Natural killer cell (primary cell): ENCODE results near the gene IL17D. TPM values are rescaled to one million over a fixed set of nuclear protein-coding genes. Genes with fewer than 3 reads are reported as not detected.
"Not testable (repeated sequence)": the region's sequence is repeated elsewhere in the genome, so short reads cannot be mapped to it uniquely, and the experiment has no call there.

Experiments
- ATAC-seq, 3 donors: fragments of 150-1000 bp in 2 of 3; fragments of 200-7000 bp in 1 of 3; cut with Tn5 transposase; 1 replicate in 1 of 3; 2 replicates in 2 of 3; pipeline ENCODE4 v1.10.0; 2021; ENCODE audit warnings: mild to moderate bottlenecking in 2 of 3, moderate library complexity in 2 of 3
- DNase-seq, 2 donors: peaks; one replicate each; pipeline versions ENCODE4 v3.0.0 to v3.0.0-alpha.2; 2013 to 2021; ENCODE audit warnings: mixed read lengths in 1 of 2
- H3K27ac ChIP-seq: one replicate; pipeline ENCODE4 v1.5.1; 2013; ENCODE audit warnings: mild to moderate bottlenecking, low read length
- H3K27me3 ChIP-seq: one replicate; pipeline ENCODE4 v1.6.1; 2013; ENCODE audit warnings: low read length; ENCODE audit not compliant: control insufficient read depth, insufficient read depth
- H3K36me3 ChIP-seq: one replicate; pipeline ENCODE4 v1.6.1; 2013; ENCODE audit warnings: low read length; ENCODE audit not compliant: control insufficient read depth, insufficient read depth
- H3K4me1 ChIP-seq: one replicate; pipeline ENCODE4 v1.6.1; 2013; ENCODE audit warnings: low read length; ENCODE audit not compliant: control insufficient read depth, insufficient read depth
- H3K4me3 ChIP-seq: one replicate; pipeline ENCODE4 v1.5.1; 2013; ENCODE audit warnings: low read length
- H3K9me3 ChIP-seq: one replicate; pipeline ENCODE4 v1.6.1; 2013; ENCODE audit warnings: low read length; ENCODE audit not compliant: control insufficient read depth, insufficient read depth
- H3K27ac Mint-ChIP-seq, 2 donors: one replicate each; pipeline ENCODE4 v1.8.0; 2022; ENCODE audit warnings: mild to moderate bottlenecking in 2 of 2, mixed read lengths in 2 of 2, moderate library complexity in 1 of 2
- H3K27me3 Mint-ChIP-seq, 2 donors: one replicate each; pipeline ENCODE4 v1.8.0; 2022; ENCODE audit warnings: low read depth in 2 of 2, mixed read lengths in 2 of 2
- H3K36me3 Mint-ChIP-seq: one replicate; pipeline ENCODE4 v1.8.0; 2022; ENCODE audit warnings: mixed read lengths
- H3K4me1 Mint-ChIP-seq, 2 donors: one replicate each; pipeline ENCODE4 v1.8.0; 2022; ENCODE audit warnings: mixed read lengths in 2 of 2
- H3K4me3 Mint-ChIP-seq: one replicate; pipeline ENCODE4 v1.8.0; 2022; ENCODE audit warnings: mild to moderate bottlenecking, moderate library complexity, mixed read lengths
- H3K9me3 Mint-ChIP-seq, 2 donors: one replicate each; pipeline ENCODE4 v1.8.0; 2022; ENCODE audit warnings: mixed read lengths in 2 of 2
- WGBS: methylation state at CpG from one replicate; pipeline ENCODE4 v1.1.7; 2013; ENCODE audit warnings: missing lambda C conversion rate; ENCODE audit not compliant: insufficient coverage; 5-methylcytosine and 5-hydroxymethylcytosine counted together
- intact Hi-C: fragments of 100-400 bp; cut with micrococcal nuclease; formaldehyde crosslinking; loops from one replicate; pipeline ENCODE4 v1.14.2; 2022
- total RNA-seq, 4 donors: library from RNA; stranded (reverse); fragments of 120-200 nt in 1 of 4; gene quantifications; one replicate each; pipeline versions ENCODE4 v1.2.3 to v1.2.4, GENCODE V29; 2013 to 2022
- TF ChIP-seq, protein P1 (sequence below): fragments of 200-600 bp; IDR thresholded peaks from one replicate; pipeline ENCODE4 v1.8.0; 2022; ENCODE audit warnings: antibody characterized with exemption

Gene IL17D
- total RNA-seq, 3 donors from 2014 or later (not counting 1 experiment from before 2014, with no cell fraction given), result 0.14 to 0.33 (median 0.25) TPM

DNA sequence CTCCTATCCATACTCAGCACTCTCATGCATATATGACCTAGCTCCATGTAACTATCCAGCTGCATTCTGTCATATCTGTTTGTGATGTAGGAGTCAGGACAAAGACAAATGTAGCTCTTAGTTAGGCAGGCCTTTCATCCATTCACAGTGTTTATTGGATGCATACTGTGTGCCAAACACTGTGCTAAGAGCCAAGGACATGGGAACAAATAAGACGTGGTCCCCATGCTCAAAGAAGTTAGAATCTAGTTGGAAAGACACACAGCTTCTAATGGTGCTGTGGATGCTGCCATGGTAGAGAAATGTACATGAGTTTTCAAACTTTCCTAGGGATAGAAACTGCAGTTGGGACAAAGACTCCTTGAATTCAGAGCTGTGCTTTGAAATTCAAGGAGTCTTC is 31.7 kb upstream of the IL17D start:
- WGBS, result 96% methylated on average over 1 of the region's 1 CpG
- Histone ChIP-seq H3K27ac (no peak overlapping the region), H3K4me1 (peaks cover 26% of the 10 kb centered on the region), H3K27me3 (no peaks in the 10 kb centered on the region), H3K4me3 (no peak overlapping the region), H3K9me3 (no peaks in the 10 kb centered on the region), H3K36me3 (peaks cover 2% of the 10 kb centered on the region)
- TF ChIP-seq, protein P1, sequence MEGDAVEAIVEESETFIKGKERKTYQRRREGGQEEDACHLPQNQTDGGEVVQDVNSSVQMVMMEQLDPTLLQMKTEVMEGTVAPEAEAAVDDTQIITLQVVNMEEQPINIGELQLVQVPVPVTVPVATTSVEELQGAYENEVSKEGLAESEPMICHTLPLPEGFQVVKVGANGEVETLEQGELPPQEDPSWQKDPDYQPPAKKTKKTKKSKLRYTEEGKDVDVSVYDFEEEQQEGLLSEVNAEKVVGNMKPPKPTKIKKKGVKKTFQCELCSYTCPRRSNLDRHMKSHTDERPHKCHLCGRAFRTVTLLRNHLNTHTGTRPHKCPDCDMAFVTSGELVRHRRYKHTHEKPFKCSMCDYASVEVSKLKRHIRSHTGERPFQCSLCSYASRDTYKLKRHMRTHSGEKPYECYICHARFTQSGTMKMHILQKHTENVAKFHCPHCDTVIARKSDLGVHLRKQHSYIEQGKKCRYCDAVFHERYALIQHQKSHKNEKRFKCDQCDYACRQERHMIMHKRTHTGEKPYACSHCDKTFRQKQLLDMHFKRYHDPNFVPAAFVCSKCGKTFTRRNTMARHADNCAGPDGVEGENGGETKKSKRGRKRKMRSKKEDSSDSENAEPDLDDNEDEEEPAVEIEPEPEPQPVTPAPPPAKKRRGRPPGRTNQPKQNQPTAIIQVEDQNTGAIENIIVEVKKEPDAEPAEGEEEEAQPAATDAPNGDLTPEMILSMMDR, result no peak
- Mint-ChIP-seq H3K36me3 (peaks cover 13% of the 10 kb centered on the region), H3K4me3 (no peak overlapping the region), H3K27ac (no peak overlapping the region), H3K9me3 (no peaks in the 10 kb centered on the region), H3K4me1 (peaks cover 5 to 15% of the 10 kb centered on the region in 2 donors), H3K27me3 (no peaks in the 10 kb centered on the region)
- no peak for DNase-seq
- no peak for ATAC-seq
- intact Hi-C loops, result no loop called here

DNA sequence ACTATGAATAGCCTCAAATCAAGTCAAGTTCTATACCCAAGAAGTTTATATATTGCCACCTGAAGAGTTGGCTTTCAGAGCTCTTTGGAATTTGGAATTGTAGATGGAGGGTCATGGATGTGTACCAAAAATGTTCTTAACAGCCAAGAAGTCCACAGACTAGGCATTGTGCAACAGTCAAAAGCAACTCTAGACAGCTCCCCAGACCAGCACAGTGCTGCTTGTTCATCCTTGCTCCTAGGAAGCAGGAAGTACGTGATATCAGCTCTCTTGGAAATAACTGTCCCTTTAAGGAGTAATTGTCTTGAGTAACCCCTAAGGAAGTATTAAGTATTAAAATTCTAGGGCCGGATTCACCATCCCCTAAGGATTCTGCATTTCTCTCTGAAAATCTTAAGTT is 30.7 kb upstream of the IL17D start:
- peaks cover 5 to 15% of the 10 kb centered on the region in 2 donors for H3K4me1 Mint-ChIP-seq
- no peak overlapping the region for H3K4me3 ChIP-seq
- intact Hi-C loops, result no loop called here
- H3K9me3 ChIP-seq, result no peaks in the 10 kb centered on the region
- no peak overlapping the region for H3K4me3 Mint-ChIP-seq
- ATAC-seq (no peak), DNase-seq (no peak)
- H3K27me3 ChIP-seq, result no peaks in the 10 kb centered on the region
- peaks cover 2% of the 10 kb centered on the region for H3K36me3 ChIP-seq
- TF ChIP-seq, protein P1, result no peak
- WGBS, result 59% methylated on average over 2 of the region's 2 CpGs
- H3K27me3 Mint-ChIP-seq, result no peaks in the 10 kb centered on the region
- no peak overlapping the region for H3K27ac ChIP-seq
- H3K9me3 Mint-ChIP-seq, result no peaks in the 10 kb centered on the region
- peaks cover 13% of the 10 kb centered on the region for H3K36me3 Mint-ChIP-seq
- H3K4me1 ChIP-seq, result peaks cover 18% of the 10 kb centered on the region
- no peak overlapping the region for H3K27ac Mint-ChIP-seq

DNA sequence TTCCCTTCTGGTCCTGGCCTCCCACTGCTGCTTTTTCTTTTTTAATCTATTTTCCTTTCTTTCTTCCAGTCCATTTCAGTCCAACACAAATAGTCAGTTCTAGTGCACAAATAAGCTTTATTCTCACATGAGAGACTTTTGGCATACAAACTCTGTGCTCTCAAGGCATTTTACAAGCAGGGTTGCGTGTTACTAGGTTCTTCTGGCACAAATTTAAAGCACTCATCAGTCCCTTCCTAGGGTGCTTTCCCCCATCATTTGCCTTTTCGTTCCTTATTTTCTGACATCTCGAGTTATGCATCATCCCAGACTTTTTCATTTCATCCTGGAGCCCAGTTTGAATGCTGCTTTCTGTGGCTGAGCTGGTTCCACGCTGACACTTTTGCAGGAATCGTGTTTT is 29.8 kb upstream of the IL17D start:
- intact Hi-C loops, result no loop called here
- H3K4me3 Mint-ChIP-seq, result no peak overlapping the region
- peaks cover 2% of the 10 kb centered on the region for H3K36me3 ChIP-seq
- no peak overlapping the region for H3K4me3 ChIP-seq
- no peak for DNase-seq
- no peaks in the 10 kb centered on the region for H3K27me3 ChIP-seq
- H3K4me1 ChIP-seq, result peaks cover 9% of the 10 kb centered on the region
- TF ChIP-seq, protein P1, result no peak
- H3K36me3 Mint-ChIP-seq, result peaks cover 13% of the 10 kb centered on the region
- no peak for ATAC-seq
- WGBS, result 92% methylated on average over 5 of the region's 5 CpGs
- H3K9me3 ChIP-seq, result no peaks in the 10 kb centered on the region
- no peak overlapping the region for H3K27ac ChIP-seq
- H3K4me1 Mint-ChIP-seq, result peaks cover 5 to 15% of the 10 kb centered on the region in 2 donors
- H3K27me3 Mint-ChIP-seq, result no peaks in the 10 kb centered on the region
- H3K9me3 Mint-ChIP-seq, result no peaks in the 10 kb centered on the region
- H3K27ac Mint-ChIP-seq, result no peak overlapping the region

DNA sequence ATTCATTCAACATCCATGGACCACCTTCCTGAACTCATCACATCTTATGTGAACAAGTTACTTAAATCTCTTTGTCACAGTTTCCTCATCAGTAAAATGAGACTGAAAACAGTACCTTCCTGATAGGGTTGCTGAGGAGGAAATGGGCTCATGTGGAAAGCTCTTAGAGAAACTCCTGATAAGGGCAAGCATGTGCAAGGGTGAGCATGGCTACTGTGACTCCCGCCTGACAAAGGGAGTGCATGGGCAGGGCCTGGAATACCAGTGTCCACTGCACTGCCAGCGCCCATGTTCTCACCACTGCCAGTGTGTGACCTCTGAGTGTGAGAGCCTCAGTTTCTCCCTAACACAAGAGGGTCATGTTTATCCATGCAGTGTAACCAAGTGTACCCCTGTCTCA is 27.3 kb upstream of the IL17D start:
- intact Hi-C loops, result no loop called here
- H3K9me3 Mint-ChIP-seq, result no peaks in the 10 kb centered on the region
- TF ChIP-seq, protein P1, result no peak
- peaks cover 13% of the 10 kb centered on the region for H3K36me3 Mint-ChIP-seq
- Histone ChIP-seq H3K27ac (no peak overlapping the region), H3K36me3 (peaks cover 2% of the 10 kb centered on the region), H3K9me3 (no peaks in the 10 kb centered on the region), H3K4me3 (no peak overlapping the region), H3K4me1 (no peaks in the 10 kb centered on the region), H3K27me3 (no peaks in the 10 kb centered on the region)
- no peak overlapping the region for H3K27ac Mint-ChIP-seq
- ATAC-seq (no peak), DNase-seq (no peak)
- peaks cover 0 to 3% of the 10 kb centered on the region in 2 donors for H3K4me1 Mint-ChIP-seq
- WGBS, result 96% methylated on average over 2 of the region's 2 CpGs
- H3K27me3 Mint-ChIP-seq, result no peaks in the 10 kb centered on the region
- H3K4me3 Mint-ChIP-seq, result no peak overlapping the region

DNA sequence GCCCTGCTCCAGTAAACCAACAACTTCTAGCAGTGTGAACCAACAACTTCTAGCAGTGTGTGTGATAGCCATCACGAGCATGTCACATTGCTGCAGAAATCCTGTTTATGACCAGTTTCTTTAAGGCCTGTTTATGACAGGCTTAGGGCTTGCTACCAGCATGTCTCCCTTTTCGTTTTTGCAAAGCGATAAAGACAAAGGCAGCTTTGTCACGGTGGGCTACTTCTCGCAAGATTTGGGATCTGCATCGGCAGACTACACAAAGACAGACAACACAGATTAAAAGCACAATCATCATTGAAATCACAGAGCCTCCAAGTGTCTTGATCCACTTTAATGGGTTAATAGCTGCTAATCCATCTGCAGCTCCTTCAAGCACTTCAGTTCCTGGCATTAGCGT is 24.9 kb upstream of the IL17D start:
- intact Hi-C loops, H3K4me3 Mint-ChIP-seq, H3K27me3 ChIP-seq, H3K27me3 Mint-ChIP-seq, H3K4me1 ChIP-seq, H3K9me3 Mint-ChIP-seq, H3K4me1 Mint-ChIP-seq, H3K36me3 ChIP-seq, DNase-seq, H3K27ac ChIP-seq, ATAC-seq, H3K4me3 ChIP-seq, H3K9me3 ChIP-seq, H3K27ac Mint-ChIP-seq: not testable (repeated sequence)
- WGBS, result 93% methylated on average over 7 of the region's 7 CpGs
- H3K36me3 Mint-ChIP-seq, result peaks cover 13% of the 10 kb centered on the region
